ENCODE results near the gene BORA. TPM values are rescaled to one million over a fixed set of nuclear protein-coding genes. Genes with fewer than 3 reads are reported as not detected.
"Not testable (repeated sequence)": the region's sequence is repeated elsewhere in the genome, so short reads cannot be mapped to it uniquely, and the experiment has no call there.

Gene BORA
- total RNA-seq, 1 donor from 2014 or later: 5.3 TPM

GRCh38 chr13:72774019-72774418 is 46.3 kb downstream of the BORA start:
- DNase-seq: no peak

GRCh38 chr13:72781451-72782439 is 54.0 kb downstream of the BORA start, which contains the start of the genes DIS3 and PIBF1:
TSS of gene DIS3 (minus strand) at chr13:72781900. CDS start at chr13:72781832, 68 bp downstream.
TSS of gene PIBF1 (plus strand) at chr13:72782133. CDS start at chr13:72783470, 1,337 bp downstream.
- DNase-seq: peak; percentile 98

- peak; percentile 43 for DNase-seq
These were observed 55.0 kb downstream of the BORA start for GRCh38 chr13:72782717-72783116.

GRCh38 chr13:72784679-72785078 is 57.0 kb downstream of the BORA start:
- DNase-seq: not testable (repeated sequence)

DNA sequence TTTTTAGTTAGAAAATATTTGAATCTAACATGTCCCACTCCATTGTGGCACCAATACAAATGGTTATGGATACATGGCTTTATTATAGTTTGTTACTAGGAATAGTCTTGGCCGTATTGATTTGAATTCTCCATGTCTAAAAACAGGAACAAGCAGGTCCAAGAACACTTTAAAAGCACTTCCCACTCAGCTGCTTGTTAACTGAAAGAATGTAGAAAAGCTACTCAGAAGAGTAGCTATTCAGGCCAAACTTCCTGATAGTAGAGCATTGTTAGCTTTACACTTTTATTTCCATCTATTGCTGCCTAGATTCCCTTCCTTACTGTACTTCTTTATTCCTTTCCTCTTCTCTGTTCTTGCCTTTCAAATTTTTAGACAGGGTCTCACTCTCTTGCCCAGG is 61.1 kb downstream of the BORA start:
- no peak for DNase-seq

GRCh38 chr13:72792640-72793039 is 64.9 kb downstream of the BORA start:
- no peak for DNase-seq

GRCh38 chr13:72798817-72799216 is 71.1 kb downstream of the BORA start:
- DNase-seq: no peak

- DNase-seq: no peak
These were observed 76.6 kb downstream of the BORA start for GRCh38 chr13:72804301-72804700.

Other genes starting within 250 kb of the BORA start
- gene MZT1, start 294 bp upstream of the BORA start, total RNA-seq: 10.0 and 12.7 TPM in 2 replicates
- 49.5 and 64.8 TPM in 2 replicates for gene DIS3, start 54.0 kb downstream of the BORA start, total RNA-seq
- gene PIBF1, start 54.2 kb downstream of the BORA start, total RNA-seq: 18.0 and 26.4 TPM in 2 replicates